ENCODE results near the gene TMEM221.

TMEM221 gene

DNA sequence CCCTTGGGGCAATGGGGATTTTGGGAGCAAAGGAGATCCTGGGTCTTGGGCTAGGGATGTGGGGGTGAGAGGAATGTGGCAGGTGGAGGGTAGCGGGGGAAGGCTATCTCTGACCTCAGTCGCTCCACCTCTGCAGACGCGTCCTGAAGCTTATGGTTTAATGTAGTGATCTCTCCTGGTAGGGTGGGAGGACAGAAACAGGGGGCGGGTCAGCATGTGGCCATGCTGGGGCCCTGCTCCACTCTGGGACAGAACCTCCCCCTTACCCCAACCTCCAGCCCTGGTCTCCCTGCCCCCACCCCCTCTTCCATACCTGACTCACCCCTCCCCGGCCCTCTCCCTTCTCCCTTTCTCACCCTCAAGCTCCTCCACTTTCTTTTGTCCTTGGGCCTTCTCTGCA, 44.5 kb downstream of the TMEM221 start:
- no peak for DNase-seq

DNA sequence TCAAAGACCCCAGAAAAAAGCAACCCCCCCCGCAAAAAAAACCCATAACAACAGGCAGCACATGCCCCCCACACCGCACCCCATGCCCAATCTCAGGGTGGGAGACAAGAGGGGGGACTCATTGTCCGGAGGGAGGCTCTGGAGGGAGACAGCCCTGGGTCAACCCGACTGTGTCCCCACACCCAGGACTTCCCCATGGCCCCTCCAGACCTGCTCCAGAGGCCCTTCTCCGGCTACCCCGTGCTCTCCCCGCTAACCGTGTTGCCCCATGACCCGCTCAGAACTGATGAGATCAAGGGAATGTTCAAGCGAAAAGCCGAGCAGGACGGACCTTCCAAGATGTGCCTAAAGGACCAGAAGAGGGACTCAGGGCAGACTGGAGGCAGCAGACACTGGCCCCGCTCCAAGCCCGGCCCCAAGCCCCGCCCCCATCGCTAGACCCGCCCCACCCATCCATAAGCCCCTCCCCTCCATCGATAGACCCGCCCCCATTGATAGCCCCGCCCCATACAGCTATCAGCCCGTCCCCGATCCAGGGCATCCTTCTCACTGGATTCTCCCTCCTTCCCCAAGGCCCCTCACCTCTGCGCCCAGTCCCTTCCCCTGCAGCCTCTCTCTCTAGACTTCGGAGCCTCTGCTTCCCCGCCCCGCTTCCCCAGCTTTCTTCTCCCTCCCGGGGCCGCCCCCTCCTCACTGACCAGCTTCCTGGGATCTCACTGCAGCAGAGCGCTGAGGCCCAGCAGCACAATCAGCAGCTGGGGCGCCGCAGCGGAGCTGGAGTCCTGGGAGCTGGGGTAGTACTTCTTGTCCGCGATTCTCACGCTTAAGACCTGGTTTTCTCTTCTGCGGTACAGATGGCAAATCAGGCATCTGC, 45.2 kb downstream of the TMEM221 start:
- DNase-seq: peak; percentile 48

DNA sequence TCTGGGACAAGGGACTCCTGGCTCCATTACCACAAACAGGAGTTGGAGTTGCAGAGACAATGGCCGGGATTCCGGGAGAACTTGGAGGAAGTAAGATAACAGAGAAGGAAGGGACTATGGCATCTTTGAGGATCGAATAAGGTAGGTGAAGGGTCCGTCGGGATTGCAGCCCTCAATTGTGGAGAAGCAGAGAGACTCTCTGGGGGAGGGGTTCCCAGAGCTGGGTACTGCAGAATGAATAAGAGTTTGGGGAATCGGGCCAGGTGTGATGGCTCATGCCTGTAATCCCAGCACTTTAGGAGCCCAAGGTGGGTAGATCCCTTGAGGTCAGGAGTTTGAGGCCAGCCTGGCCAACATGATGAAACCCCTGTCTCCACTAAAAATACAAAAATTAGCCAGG, 46.8 kb downstream of the TMEM221 start:
- no peak for DNase-seq

DNA sequence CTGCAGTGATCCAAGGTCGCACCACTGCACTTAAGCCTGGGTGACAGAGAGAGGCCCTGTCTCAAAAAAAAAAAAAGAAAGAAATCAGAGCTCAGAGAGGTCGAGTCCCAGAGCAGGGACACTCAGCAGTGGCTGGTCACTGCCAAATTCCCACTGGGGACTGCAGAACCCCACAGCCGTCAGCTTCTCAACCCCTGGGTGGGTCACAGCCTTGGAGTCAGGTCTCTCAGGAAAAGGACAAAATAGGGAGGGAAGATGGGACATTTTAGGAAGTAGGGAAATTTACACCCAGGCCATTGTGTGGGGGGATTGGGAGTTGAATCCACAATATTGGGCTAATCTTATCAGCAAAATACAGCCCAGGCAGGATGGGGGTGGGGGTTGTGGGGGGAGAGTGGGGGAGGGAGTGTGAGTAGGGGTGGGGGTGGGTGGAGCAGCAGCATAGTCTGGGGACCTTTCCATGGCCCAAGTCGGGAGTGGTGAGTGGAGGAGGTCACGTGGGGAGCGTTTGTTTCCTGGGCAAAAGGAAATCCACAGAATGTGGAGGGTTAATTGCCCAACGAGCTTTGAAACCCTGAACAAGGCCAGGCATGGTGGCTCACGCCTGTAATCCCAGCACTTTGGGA, 49.5 kb downstream of the TMEM221 start:
- DNase-seq: no peak

DNA sequence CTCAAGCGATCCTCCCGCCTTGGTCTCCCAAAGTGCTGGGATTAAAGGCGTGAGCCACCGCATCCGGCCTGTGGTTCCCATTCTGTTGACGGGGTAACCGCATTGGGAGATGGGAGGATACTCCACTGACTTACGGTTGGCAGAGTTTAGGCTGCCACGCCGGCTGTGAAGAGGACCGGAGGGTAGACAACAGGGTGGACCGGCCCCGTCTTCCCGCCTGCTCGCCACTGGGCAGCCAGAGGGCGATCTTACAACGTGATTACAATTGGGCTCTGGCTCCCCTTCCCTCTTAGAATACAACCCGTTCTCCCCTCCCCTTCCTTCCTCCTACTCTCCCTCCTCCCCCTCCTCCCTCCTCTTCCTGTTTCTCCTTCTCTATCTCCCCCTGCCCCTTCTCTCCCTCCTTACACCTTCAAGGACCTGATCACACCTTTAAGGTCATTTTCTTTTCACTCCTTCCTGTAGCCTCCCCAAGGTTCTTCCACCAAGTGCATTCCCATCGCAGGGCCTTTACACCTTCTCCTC, 53.5 kb downstream of the TMEM221 start:
- peak; percentile 77 for DNase-seq

DNA sequence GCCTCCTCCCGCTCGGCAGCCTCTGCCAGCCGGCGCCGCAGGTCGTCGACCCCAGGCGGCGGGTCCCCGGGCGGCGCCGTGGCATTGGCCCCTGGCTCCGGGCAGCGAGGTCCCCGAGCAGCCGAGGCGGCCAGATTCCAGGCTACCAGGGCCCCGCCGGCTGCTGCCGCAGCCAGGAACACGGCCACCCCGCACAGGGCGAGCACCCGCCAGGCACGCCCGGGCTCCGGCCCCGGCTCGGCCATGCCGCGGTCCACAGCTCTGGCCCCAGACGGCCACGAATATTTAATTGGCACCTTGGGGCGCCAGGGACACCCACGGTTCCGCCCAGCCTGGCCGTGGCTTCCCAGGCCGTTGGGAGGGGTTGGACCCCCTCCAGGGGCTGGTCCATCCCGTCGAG, 54.6 kb downstream of the TMEM221 start, which contains the start of gene CCDC194:
TSS of gene CCDC194 (minus strand) at position 283 of the 400 bp plus-strand sequence. CDS start at position 245, 38 bp downstream.
- no peak for DNase-seq

DNA sequence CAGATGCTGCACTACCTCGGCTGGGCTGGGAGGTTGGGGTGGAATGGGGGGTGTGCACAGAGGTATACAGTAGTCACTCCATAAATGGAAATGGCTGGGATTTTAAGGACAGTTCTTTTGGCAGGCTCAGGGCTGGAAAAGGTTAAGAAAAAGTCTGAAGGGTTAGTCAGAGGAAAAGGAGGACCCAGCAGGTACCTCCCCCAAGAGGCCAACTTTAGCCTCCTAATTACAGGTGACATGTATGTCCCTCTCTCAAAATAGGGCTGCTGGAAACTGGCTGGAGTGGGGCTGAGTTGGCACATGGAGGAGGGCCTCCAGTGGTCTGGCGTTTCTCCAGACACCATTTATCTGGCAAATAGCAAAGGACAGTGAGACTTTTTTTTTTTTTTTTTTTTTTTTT, 55.5 kb downstream of the TMEM221 start:
- no peak for DNase-seq

DNA sequence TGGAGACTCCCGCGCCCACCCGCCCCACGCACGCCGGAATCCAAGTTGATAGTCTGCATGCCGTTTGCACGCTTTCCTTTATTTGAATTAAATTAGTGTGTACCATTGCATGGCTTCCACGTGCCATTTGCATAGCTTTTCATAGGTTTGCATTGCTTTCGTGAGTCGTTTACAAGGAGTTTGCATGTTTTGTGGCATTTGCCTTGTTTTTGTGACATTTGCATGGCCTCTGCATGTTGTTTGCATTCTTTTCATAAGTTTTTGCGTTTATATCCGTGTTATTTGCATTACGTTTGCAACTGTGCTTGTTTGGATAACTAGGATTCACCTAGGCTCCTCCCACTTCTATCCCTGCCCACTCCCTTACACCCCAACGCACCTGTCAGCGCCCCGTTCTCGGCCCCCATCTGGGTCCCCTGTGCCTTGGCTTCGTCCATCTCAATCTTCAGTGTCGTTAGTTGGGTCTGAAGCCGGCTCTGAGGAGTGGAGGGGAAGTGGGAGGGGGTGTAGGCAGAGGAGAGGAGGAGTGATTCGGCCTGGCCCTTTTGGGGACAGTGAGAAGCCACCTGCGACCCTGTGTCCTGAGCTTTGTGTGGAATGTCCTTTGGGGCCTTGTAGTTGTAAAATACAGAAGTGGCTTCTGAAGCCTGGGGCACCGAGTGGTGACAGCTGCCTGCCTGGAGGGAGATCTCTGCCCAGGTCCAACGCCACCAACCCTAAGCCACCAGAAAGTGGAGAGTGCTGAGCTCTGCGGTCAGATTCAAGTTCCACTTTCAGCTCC, 56.9 kb downstream of the TMEM221 start:
- no peak for DNase-seq

DNA sequence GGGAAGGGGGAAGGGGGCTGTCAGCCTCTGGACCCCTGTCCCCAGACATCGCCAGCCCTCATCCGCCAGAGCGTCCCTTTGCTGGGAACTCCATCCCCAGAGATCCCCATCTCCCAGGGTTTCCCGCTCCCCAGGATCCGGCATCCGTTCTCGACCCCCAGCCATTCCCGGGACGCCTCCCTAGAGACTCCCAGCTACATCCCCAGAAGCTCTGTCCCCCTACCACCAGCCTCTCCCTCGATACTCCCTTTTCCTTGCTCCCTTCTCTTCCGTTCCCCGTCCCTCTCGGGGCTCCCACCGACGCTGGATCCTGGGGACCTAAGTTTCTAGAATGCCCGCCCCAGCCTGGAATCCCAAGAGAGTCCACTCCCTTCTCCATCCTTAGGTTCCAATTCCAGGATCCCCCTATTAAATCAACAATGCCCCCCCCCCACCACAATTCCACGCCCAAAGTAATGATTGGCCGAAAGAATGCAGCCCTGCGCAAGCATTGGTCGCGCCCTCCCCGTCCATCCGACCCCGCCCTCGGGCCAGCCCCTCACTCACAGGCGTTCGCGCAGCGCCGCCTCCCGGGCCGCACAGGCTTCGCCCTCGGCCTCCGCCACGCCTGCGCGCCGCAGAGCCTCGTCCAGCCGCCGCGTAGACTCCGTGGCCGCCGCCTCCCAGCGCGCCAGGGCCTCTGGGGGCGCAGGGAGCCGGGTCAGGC, 57.6 kb downstream of the TMEM221 start:
- DNase-seq: peak; percentile 86

DNA sequence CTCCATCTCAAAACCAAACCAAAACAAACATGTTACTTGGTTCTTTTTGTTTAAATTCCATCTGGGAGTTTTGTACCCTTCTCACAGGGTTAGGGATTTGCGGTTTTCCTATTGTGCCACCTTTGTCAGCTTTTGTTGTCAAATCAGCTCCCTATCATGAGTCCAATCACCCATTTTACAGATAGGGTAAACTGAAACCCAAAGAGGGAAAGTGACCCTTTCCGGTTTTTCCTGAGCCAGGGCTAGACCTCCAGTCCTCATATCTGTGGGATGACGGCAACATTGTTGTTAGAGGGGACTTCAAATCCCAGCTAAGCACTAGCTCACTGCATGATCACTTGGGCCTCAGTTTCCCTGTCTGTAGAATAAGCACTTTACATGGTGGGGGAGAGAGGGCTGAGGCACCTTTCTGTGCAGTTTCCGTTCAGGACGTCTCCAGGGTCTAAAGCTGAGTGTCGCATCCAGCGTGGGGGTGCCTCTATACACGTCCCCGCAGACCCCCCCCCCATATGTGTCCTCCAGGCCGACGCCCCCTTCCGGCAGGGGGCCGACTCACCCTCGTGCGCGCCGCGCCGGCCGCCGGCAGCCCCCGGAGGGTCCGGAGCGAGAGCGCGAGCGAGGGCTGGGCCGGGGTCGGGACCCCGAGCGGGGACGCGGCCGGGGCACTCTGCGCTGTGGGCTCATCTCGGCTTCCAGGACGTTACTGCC, 58.4 kb downstream of the TMEM221 start:
- no peak for DNase-seq

DNA sequence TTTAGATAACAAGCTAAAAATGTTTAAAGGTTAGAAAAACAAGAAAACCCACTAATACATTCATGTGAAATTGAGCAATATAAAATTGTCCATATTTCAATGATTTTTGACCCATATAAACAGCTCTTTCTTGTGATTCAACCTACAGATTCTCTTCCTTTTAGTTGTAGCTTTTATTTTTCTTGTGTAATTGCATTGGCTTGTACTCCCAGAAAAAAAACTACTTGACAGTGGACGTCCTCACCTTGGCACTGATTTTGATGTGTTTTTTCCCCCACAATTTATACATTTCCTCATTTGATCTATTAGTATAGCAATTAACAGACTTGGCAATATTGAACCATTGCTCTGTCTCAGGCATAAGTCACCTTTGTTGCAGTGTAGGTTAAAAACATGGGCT, 59.2 kb downstream of the TMEM221 start:
- no peak for DNase-seq

DNA sequence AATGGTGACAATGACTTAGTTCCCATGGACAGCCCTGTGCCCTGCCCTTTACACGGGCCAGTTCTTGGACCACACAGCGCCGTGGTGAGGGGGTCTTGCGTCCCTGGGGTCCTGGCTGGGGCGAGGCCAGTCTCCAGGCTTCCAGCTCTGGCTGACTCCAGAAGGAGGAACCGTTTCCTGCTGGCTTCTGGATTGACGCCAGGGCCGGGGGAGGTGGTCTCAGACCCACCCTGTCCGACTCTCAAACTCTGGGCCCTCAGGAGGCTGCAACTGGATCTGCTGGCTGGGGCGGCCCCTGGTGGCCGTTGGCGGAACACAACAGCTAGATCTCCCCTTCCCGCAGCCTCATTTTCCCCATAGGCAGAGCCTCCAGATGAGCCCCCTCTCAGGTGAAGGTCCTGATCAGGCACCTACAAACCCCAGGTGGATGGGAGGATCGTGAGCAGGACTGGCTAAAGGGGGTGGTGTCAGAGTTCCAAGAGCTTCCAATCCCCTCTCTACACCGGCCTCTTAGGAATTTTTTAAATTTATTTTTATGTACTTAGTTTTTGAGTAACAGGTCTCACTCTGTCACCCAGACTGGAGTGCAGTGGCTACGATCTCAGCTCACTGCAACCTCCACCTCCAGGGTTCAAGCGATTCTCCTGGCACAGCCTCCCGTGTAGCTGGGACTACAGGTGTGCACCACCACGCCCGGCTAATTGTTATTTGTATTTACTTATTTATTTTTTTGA, 62.4 kb downstream of the TMEM221 start:
- DNase-seq: peak; percentile 62

Measured in CD4-positive, alpha-beta T cell treated with Interleukin-17A for 1 hour (primary cell).